WERI-Rb-1 (cell line): ENCODE measurements around the gene HDDC3.

ENCODE experiments used
- DNase-seq: peaks from one replicate; pipeline ENCODE4 v3.0.0-alpha.2; 2020
- H3K27ac ChIP-seq: fragments of 250-450 bp; sonication (Bioruptor Pico); 2 replicates; pipeline ENCODE4 v1.5.1; 2020; ENCODE audit warnings: mild to moderate bottlenecking, moderate library complexity
- H3K27me3 ChIP-seq: fragments of 250-450 bp; sonication (Bioruptor Pico); 2 replicates; pipeline ENCODE4 v1.5.1; 2021; ENCODE audit warnings: mild to moderate bottlenecking, low read depth, moderate library complexity; ENCODE audit not compliant: insufficient read depth, severe bottlenecking
- H3K36me3 ChIP-seq: fragments of 250-450 bp; sonication (Bioruptor Pico); 2 replicates; pipeline ENCODE4 v1.5.1; 2020; ENCODE audit warnings: mild to moderate bottlenecking, moderate library complexity
- H3K4me3 ChIP-seq: 2 replicates; pipeline ENCODE4 v1.5.1; 2011; ENCODE audit warnings: low read depth, mild to moderate bottlenecking, control low read depth, low read length
- H3K9me3 ChIP-seq: fragments of 250-450 bp; sonication (Bioruptor Pico); 2 replicates; pipeline ENCODE4 v1.5.1; 2021; ENCODE audit warnings: mild to moderate bottlenecking, moderate library complexity; ENCODE audit not compliant: severe bottlenecking
- TF ChIP-seq, protein P1 (sequence below): IDR thresholded peaks from 2 replicates; pipeline ENCODE4 v1.5.1; 2011; ENCODE audit warnings: low read depth, mild to moderate bottlenecking, control low read depth, inconsistent platforms, low read length

Gene HDDC3

DNA sequence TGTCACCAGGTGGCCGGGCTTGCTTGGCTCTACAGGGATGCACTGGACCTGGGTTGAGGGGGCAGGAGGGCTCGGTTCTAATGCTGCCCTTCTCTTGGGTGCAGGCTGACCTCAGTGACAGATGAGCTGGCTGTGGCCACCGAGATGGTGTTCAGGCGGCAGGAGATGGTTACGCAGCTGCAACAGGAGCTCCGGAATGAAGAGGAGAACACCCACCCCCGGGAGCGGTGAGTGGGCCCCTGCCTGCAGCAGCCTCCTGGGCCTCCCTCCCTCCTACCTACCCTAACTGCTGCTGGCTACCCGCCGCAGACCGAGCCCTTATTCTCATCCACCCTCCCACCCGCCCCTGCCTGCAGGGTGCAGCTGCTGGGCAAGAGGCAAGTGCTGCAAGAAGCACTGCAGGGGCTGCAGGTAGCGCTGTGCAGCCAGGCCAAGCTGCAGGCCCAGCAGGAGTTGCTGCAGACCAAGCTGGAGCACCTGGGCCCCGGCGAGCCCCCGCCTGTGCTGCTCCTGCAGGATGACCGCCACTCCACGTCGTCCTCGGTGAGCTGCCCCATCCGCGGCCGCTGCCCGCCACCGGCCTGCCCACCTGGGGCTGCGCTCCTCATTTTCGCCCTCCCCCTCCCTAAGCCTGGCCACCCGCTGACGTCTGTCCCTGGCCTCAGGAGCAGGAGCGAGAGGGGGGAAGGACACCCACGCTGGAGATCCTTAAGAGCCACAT is 42.5 kb downstream of the HDDC3 start:
- TF ChIP-seq, protein P1, sequence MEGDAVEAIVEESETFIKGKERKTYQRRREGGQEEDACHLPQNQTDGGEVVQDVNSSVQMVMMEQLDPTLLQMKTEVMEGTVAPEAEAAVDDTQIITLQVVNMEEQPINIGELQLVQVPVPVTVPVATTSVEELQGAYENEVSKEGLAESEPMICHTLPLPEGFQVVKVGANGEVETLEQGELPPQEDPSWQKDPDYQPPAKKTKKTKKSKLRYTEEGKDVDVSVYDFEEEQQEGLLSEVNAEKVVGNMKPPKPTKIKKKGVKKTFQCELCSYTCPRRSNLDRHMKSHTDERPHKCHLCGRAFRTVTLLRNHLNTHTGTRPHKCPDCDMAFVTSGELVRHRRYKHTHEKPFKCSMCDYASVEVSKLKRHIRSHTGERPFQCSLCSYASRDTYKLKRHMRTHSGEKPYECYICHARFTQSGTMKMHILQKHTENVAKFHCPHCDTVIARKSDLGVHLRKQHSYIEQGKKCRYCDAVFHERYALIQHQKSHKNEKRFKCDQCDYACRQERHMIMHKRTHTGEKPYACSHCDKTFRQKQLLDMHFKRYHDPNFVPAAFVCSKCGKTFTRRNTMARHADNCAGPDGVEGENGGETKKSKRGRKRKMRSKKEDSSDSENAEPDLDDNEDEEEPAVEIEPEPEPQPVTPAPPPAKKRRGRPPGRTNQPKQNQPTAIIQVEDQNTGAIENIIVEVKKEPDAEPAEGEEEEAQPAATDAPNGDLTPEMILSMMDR = no peak
- H3K9me3 ChIP-seq = no peaks in the 10 kb centered on the region
- H3K36me3 ChIP-seq = no peaks in the 10 kb centered on the region
- no peaks in the 10 kb centered on the region for H3K27me3 ChIP-seq
- H3K27ac ChIP-seq = no peak overlapping the region
- no peak overlapping the region for H3K4me3 ChIP-seq
- no peak for DNase-seq

DNA sequence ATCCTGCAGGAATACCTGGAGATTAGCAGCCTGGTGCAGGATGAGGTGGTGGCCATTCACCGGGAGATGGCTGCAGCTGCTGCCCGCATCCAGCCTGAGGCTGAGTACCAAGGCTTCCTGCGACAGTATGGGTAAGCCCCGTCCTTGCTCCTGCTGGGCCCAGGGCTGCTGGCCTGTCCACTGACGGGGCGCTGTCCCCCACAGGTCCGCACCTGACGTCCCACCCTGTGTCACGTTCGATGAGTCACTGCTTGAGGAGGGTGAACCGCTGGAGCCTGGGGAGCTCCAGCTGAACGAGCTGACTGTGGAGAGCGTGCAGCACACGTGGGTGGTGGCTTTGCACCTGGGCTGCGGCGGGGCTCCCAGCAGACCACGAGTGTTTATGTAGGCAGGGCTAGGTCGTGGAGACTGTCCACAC is 43.0 kb downstream of the HDDC3 start:
- no peaks in the 10 kb centered on the region for H3K9me3 ChIP-seq
- H3K36me3 ChIP-seq = no peaks in the 10 kb centered on the region
- DNase-seq = no peak
- H3K4me3 ChIP-seq = no peak overlapping the region
- TF ChIP-seq, protein P1 = no peak
- H3K27ac ChIP-seq = no peak overlapping the region
- H3K27me3 ChIP-seq = no peaks in the 10 kb centered on the region

DNA sequence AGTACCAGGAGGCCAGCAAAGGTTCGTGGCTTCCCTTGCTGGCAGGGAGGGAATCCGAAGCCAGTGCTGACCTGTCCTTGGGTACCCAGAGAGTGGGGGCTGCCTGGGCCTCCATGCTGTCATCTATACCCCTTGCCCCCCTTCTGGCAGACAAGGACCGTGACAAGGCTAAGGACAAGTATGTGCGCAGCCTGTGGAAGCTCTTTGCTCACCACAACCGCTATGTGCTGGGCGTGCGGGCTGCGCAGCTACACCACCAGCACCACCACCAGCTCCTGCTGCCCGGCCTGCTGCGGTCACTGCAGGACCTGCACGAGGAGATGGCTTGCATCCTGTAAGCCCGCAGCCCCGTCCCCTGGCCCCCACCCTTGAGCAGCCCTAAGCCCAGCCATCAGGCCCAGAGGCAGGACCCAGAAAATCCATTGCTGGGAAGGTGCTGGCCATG is 45.3 kb downstream of the HDDC3 start:
- H3K27me3 ChIP-seq = no peaks in the 10 kb centered on the region
- no peaks in the 10 kb centered on the region for H3K9me3 ChIP-seq
- TF ChIP-seq, protein P1 = no peak
- H3K27ac ChIP-seq = no peak overlapping the region
- no peaks in the 10 kb centered on the region for H3K36me3 ChIP-seq
- H3K4me3 ChIP-seq = no peak overlapping the region
- no peak for DNase-seq

DNA sequence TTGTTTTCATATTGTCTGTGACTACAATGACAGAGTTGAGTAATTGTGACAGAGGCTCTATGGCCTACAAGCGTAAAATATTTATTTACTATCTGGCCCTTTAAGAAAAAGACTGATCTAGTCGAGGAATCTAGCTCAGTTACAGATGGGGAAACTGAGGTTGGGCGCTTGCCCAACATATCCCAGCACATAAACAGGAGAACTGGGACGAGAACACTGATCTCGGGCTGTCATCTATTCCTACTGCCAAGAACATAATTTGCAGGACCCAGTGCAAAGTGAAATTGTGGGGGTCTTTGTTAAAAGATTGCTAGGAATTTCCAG is 46.1 kb downstream of the HDDC3 start:
- DNase-seq = no peak
- H3K27me3 ChIP-seq = no peaks in the 10 kb centered on the region
- TF ChIP-seq, protein P1 = no peak
- H3K4me3 ChIP-seq = no peak overlapping the region
- H3K27ac ChIP-seq = no peak overlapping the region
- no peaks in the 10 kb centered on the region for H3K9me3 ChIP-seq
- no peaks in the 10 kb centered on the region for H3K36me3 ChIP-seq

DNA sequence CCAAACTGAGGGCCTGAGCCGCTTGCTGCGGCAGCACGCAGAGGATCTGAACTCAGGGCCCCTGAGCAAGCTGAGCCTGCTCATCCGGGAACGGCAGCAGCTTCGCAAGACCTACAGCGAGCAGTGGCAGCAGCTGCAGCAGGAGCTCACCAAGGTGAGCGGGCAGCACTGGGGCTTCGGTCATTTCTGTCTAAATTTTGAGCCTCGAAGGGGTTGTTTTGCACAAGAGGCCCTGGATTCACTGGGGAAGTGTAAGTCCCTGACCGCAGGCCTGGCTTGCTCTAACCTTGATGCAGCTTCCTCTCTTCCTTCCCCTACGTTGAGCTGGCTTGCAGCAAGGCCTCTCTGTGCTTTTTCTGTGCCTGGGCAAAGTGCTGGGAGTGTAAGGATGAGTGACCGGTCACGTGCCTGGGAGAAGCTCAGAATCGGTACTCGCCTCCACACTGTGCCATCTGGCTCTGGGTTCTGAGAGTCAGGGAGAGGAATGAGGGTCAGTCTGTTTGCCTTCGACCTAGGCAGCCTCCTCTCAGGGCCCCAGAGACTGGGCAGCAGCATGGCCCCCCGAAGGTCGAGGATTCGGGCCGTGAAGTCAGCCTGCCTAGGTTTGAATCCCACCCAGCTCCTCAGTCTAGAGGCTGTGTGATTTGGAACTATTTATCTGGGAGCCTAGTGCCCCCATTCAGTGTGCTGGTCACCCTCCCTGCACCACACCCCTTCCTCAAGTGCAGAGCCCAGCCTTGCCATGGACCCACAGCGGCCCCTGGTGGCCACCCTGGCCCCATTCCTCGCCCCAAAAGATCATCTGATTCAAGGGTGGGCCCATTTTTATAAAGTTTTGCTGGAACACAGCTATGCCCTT is 46.7 kb downstream of the HDDC3 start:
- peak; percentile 83 for DNase-seq
- no peak overlapping the region for H3K4me3 ChIP-seq
- H3K27ac ChIP-seq = peak overlapping the region; percentile 22
- H3K27me3 ChIP-seq = no peaks in the 10 kb centered on the region
- TF ChIP-seq, protein P1 = peak; percentile 92
- H3K9me3 ChIP-seq = no peaks in the 10 kb centered on the region
- no peaks in the 10 kb centered on the region for H3K36me3 ChIP-seq
